NCI-H1930 (cell line): ENCODE measurements around the gene BBS7.

Source experiments
- DNase-seq, 2 experiments: peaks; one replicate each; lab custom pipeline; 2025; lab: John Stamatoyannopoulos, UW

Gene BBS7

GRCh38 chr4:121827853-121828252 is 42.4 kb downstream of the BBS7 start:
- DNase-seq, result no peak

GRCh38 chr4:121824950-121825349 is 45.3 kb downstream of the BBS7 start:
- no peak for DNase-seq

GRCh38 chr4:121824171-121824527 is 46.1 kb downstream of the BBS7 start:
- no peak for DNase-seq

- DNase-seq, result peak; percentile 90 to 91
Measured at GRCh38 chr4:121823505-121824170, 46.6 kb downstream of the BBS7 start, which contains the start of gene CCNA2. TSS of gene CCNA2 (minus strand) at chr4:121823883. CDS start at chr4:121823628, 255 bp downstream.

GRCh38 chr4:121822796-121823504 is 47.3 kb downstream of the BBS7 start:
- DNase-seq, result no peak

- DNase-seq, result no peak
Measured at GRCh38 chr4:121822047-121822446, 48.2 kb downstream of the BBS7 start.

- DNase-seq, result no peak
Measured at GRCh38 chr4:121819216-121819965, 50.9 kb downstream of the BBS7 start.

- DNase-seq, result no peak
Measured at GRCh38 chr4:121818215-121818614, 52.1 kb downstream of the BBS7 start.

GRCh38 chr4:121817701-121818100 is 52.6 kb downstream of the BBS7 start:
- DNase-seq, result no peak

GRCh38 chr4:121817006-121817405 is 53.3 kb downstream of the BBS7 start:
- no peak for DNase-seq

- DNase-seq, result no peak
Measured at GRCh38 chr4:121814756-121815155, 55.5 kb downstream of the BBS7 start.

GRCh38 chr4:121811122-121811521 is 59.2 kb downstream of the BBS7 start:
- DNase-seq, result no peak

- DNase-seq, result no peak
Measured at GRCh38 chr4:121806411-121806810, 63.9 kb downstream of the BBS7 start.

GRCh38 chr4:121801715-121802075 is 68.6 kb downstream of the BBS7 start:
- DNase-seq, result no peak

- peak; percentile 83 to 90 for DNase-seq
Measured at GRCh38 chr4:121800961-121801714, 69.1 kb downstream of the BBS7 start, which contains the start of gene EXOSC9. TSS of gene EXOSC9 (plus strand) at chr4:121801323. CDS start at chr4:121801425, 102 bp downstream.

GRCh38 chr4:121800638-121800960 is 69.7 kb downstream of the BBS7 start:
- DNase-seq, result no peak

GRCh38 chr4:121799867-121800501 is 70.3 kb downstream of the BBS7 start:
- DNase-seq, result no peak

- no peak for DNase-seq
Measured at GRCh38 chr4:121799208-121799823, 71.0 kb downstream of the BBS7 start.

GRCh38 chr4:121796283-121796682 is 74.0 kb downstream of the BBS7 start:
- DNase-seq, result no peak

GRCh38 chr4:121794505-121795188 is 75.6 kb downstream of the BBS7 start:
- DNase-seq, result no peak

- no peak for DNase-seq
Measured at GRCh38 chr4:121792966-121793365, 77.3 kb downstream of the BBS7 start.
